Measurements from ENCODE around the gene LTB4R2.
"Not testable (repeated sequence)": the region's sequence is repeated elsewhere in the genome, so short reads cannot be mapped to it uniquely, and the experiment has no call there.

The LTB4R2 gene

DNA sequence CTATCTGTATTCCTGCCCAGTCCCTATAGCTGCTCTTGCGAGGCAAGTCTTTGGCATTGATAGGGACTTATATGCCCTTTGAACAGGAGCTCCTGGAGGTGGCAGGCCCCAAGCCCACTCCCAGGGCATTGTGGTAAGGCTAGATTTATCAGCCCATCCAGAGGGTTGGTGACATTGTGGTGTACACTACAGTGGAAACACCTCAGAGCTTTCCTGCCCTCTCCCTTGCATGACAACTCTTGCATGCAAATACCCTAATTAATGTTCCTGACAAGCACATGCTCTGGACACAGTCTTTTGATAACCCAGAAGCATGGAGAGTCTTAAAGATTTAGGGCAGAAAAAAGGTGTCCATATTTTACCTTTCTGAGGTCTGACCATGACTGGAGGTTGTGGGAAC is 30.7 kb downstream of the LTB4R2 start:
- no peak for DNase-seq

DNA sequence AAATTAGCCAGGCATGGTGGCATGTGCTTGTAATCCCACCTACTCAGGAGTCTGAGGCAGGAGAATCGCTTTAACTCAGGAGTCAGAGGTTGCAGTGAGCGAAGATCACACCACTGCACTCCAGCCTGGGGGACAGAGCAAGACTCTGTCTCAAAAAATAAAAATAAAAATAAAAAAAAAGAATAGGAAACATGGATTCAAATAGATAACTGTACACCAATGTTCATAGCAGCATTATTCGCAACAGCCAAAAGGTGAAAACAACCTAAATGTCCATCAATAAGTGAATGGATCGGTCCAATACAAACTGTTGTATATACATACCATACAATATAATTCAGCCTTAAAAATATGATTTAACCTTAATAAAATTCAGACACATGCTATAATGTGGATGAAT is 32.9 kb downstream of the LTB4R2 start:
- DNase-seq: no peak

DNA sequence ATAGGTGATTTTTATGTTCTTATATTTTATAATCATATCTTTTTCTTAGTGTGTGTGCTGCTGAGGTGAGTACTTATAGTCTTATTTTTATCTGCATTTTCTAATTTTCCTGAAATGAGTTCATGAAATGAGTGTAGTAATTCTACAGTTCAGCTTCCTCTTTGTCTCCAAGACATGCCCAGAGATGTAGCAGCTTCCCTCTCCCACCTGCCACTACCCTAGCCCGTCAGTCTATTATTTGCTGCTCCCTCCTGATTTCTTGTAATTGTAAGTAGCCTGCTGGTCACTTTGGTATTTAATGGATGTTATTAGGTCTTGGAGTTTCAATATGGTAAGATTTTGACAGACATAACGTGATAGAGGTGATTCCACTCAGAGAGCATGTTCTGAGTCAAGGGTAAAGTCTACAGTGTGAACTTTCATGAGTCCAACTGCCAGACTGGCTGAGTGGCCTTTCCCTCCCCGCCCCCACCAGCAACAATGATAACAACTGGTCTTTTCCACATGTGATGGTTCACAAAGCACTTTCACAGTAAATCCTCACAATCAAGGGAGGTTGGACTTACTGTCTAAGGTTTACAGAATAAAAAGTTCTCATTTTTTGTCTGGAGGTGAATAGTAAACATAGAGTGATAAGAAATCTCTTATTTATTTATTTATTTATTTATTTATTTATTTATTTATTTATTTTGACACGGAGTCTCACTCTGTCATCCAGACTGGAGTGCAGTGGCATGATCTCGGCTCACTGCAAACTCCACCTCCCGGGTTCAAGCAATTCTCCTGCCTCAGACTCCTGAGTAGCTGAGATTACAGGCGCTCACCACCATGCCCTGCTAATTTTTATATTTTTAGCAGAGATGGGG is 34.1 kb downstream of the LTB4R2 start:
- no peak for DNase-seq

DNA sequence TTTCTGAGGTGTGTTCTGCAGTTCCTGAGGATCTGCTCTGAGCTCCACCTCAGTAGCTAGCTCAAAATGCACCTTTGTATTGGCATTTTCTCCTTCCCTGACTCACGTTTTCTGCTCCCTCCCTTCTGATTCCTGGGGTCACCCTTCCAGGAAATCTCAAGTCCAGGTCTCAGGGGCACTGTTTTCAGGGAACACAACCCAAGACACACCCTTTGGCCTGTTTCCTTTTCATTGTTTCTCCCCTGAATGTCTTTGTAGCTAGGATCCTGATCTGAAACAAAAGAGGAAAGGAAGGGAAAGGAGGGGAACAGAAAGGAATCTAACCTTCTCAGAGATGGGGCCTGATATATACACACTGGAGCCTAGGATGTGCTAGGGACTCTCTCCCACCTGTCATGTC is 37.2 kb downstream of the LTB4R2 start:
- no peak for DNase-seq

DNA sequence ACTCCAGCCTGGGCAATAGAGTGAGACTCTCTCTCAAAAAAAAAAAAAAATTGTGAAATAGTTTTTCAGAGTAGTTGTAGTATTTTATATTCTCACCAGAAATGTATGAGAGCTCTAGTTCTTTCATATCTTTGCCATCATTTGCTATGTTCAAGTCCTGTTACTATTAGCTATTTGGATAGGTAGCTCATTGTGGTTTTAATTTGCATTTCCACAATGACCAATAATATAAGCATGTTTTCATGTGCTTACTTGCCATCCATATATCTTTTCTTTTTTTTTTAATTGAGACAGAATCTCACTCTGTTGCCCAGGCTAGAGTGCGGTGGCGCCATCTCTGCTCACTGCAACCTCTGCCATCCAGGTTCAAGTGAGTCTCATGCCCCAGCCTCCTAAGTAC is 38.2 kb downstream of the LTB4R2 start:
- DNase-seq: no peak

DNA sequence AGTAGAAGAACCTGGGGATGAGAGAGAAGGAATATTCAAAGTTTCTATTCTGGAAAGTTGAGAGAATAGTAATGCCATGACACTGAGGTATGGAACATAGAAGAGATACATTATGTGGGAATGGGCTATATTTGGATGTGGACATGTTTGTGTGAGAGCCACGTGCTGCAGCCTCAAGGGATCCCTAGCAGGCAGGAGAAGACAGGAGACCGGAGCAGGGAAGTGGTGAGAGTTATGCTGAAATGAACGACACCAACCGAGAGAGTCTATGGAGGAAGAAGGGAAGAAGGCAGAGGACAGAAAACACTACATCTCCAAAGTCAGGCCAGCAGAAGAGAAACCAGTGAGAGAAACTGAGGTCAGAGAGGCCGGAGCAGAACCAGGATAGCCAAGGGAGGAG is 39.8 kb downstream of the LTB4R2 start:
- no peak for DNase-seq

DNA sequence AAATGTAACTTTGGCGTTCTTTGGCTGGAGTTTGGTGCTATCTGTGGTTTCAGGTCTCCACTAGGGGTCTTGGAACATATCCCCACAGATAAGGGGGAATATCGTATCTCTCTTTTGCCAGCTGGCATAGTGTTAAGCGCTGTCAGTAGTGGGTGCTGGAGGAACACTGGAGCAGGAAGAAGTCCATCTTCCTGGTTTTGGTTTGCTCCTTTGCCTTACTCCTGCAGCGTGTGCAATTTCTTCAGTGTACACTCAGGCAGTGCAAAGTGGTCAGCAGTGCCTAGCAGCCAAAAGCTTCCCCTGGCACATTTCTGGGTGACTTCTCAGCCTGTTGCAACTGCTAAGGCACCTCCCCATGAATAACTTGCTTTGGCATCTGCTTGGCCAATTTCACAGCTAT is 41.6 kb downstream of the LTB4R2 start:
- DNase-seq: no peak

DNA sequence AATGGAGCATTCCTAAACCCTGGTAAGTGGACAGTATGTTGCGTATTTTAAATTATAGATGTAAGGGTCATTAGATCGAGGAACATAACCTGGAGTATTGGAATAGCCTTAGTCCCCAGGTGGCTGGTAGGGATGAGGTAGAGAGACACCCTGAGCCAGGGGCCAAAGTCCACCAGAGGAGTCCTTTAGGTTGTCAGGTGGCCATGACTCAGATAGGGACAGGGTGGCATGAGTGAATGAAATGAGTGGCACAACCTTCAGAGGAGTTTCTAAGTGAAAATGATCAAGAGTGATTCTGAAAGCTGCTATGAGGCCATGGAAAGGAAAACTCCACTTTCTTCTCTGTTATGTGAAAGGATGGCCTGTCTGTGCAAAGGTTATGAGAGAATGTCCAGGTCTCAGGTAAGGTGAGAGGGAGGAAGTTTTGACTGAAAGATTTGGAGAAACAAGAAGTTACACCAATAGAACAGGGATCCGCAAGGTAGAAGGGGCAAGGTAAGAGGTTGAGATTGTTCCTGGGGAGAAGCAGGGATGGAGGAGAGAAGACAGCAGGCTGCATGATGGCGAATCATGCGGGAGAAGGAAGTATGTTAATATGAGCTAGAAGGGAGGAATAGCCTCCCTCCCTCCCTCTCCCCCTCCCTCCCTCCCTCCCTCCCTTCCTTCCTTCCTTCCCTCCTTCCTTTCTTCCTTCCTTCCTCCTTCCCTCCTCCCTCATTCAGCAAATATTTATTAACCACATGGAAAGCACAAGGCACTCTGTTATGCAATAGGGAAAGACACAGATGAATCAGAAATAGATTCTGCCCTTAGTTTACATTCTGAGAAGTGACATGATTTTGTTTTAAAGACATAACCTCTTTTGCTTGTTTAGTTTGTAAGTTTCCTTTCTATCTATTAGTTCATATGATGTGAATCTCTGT is 43.9 kb downstream of the LTB4R2 start:
- DNase-seq: no peak

DNA sequence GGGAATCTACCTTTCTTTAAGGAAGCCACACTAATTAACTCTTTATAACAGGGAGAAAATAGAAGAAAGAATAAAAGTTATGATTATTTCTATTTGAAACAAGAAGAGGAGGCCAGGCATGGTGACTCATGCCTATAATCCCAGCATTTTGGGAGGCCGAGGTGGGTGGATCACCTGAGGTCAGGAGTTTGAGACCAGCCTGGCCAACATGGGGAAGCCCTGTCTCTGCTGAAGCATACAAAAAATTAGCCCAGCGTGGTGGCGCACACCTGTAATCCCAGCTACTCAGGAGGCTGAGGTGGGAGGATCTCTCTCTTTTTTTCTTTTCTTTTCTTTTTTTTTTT is 44.5 kb downstream of the LTB4R2 start:
- not testable (repeated sequence) for DNase-seq

DNA sequence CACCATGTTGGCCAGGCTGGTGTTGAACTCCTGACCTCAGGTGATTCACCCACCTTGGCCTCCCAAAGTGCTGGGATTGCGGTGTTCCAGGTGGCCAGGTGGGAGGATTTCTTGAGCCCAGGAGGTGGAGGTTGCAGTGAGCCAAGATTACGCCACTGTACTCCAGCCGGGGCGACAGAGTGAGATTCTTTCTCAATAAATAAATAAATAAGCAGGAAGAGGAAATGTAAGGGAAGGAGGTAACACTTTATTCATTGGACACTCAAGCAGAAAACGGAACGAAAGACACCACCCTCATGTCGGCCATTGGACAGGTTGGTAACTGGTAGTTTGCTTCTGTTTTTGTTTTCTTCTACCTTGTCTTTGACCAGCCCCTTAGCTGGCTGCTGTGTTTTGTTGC is 45.1 kb downstream of the LTB4R2 start:
- DNase-seq: no peak

DNA sequence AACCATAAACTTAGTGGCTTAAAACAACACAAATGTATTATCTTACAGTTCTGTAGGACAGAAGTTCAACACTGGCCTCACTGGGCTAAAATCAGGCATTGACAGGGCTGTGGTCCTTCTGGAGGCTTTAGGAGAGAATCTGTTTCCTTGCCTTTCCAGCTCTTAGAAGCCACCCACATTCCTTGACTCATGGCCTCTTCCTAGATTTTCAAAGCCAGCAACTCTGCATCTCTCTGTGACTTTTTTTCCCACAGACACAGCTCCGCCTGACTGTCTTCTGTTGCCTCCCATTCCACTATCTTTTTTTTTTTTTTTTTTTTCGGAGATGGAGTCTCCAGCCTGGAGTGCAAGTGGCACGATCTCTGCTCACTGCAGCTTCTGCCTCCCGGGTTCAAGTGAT is 46.3 kb downstream of the LTB4R2 start:
- no peak for DNase-seq

DNA sequence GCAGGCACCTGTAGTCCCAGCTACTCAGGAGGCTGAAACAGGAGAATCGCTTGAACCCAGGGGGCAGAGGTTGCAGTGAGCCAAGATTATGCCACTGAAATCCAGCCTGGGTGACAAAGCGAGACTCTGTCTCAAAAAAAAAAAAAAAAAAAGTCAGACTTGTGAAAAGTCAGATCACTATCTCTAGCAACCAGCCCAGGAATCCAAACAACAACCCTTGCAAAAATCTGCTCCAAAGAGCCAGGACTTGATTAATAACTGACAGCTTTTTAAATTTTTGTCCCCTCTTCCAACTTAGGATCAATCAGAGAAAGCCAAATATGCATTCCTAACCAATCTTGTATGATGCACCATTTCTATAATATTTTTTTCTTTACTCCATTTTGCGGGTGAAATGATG is 50.3 kb downstream of the LTB4R2 start:
- no peak for DNase-seq

DNA sequence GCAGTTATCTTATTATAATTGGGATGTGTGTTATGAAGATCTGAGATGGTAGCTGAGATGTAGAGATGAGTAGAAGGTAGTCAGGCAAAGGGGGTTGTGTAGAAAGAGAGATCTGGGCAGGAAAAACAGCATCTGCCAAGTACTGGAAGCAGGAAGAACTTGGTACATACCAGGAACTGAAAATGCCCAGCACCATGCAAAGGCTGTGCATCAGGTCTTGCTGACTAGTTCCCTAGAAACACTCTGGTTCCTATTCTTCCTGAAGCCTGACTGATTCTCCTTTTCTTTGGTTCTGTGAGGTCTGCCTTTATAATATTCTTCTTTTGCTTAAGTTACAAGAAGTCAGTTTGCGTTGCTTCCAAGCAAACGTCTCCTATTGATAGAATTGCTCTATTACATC is 51.4 kb downstream of the LTB4R2 start:
- no peak for DNase-seq
